ENCODE results near the gene EEFSEC. TPM values are rescaled to one million over a fixed set of nuclear protein-coding genes. Genes with fewer than 3 reads are reported as not detected.

EEFSEC gene
- total RNA-seq, 1 donor from 2014 or later = 12.6 TPM

- peaks cover 9% of the 10 kb centered on the region for H3K27me3 ChIP-seq (ENCODE audit: control insufficient read depth, insufficient read depth, low read length)
- no peak overlapping the region for H3K4me3 ChIP-seq (ENCODE audit: low read depth, low read length)
- TF ChIP-seq CTCF (IDR thresholded peaks at IDR 0.05; ENCODE audit: insufficient read depth, low read length, poor library complexity, severe bottlenecking) = no peak
- H3K36me3 ChIP-seq (ENCODE audit: control insufficient read depth, insufficient read depth, low read length) = no peaks in the 10 kb centered on the region
- DNase-seq (ENCODE audit: low read depth) = no peak
These were observed 293.5 kb downstream of the EEFSEC start for GRCh38 chr3:128446821-128447220.

- no peak for DNase-seq (ENCODE audit: low read depth)
- no peak for TF ChIP-seq CTCF (IDR thresholded peaks at IDR 0.05; ENCODE audit: insufficient read depth, low read length, poor library complexity, severe bottlenecking)
- Histone ChIP-seq H3K4me3 (ENCODE audit: low read depth, low read length) (no peak overlapping the region), H3K27me3 (ENCODE audit: control insufficient read depth, insufficient read depth, low read length) (peaks cover 7% of the 10 kb centered on the region), H3K36me3 (ENCODE audit: control insufficient read depth, insufficient read depth, low read length) (no peaks in the 10 kb centered on the region)
These were observed 294.3 kb downstream of the EEFSEC start for GRCh38 chr3:128447561-128448013.

GRCh38 chr3:128448491-128448890, 295.2 kb downstream of the EEFSEC start:
- H3K27me3 ChIP-seq (ENCODE audit: control insufficient read depth, insufficient read depth, low read length) = peaks cover 5% of the 10 kb centered on the region
- no peak for DNase-seq (ENCODE audit: low read depth)
- H3K36me3 ChIP-seq (ENCODE audit: control insufficient read depth, insufficient read depth, low read length) = no peaks in the 10 kb centered on the region
- TF ChIP-seq CTCF (IDR thresholded peaks at IDR 0.05; ENCODE audit: insufficient read depth, low read length, poor library complexity, severe bottlenecking) = no peak
- no peak overlapping the region for H3K4me3 ChIP-seq (ENCODE audit: low read depth, low read length)

DNA sequence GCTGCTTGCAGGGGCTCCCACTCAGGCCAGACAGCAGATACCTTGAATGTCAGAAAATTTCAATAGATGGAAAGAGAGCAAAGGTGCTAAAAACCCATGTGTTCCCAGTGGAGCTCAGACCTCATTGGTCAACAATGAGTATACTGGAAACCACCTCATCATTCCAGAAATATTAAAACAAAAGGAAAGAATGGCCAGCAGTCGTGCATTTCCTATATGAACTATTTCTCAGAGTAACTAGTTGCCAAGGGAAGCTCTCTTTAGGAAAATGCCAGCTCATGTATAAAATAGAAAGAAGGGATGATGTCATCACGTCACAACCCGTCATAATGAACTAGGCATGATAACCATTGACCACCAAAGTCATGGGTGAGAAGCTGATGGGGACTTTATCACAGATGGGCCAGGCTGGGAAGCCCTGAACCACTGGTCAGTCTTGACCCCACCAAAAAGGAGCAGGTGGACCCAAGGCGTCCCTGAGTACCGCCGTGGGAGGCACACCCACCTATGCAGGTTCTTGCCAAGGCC, 295.9 kb downstream of the EEFSEC start:
- no peak for TF ChIP-seq CTCF (IDR thresholded peaks at IDR 0.05; ENCODE audit: insufficient read depth, low read length, poor library complexity, severe bottlenecking)
- no peak overlapping the region for H3K4me3 ChIP-seq (ENCODE audit: low read depth, low read length)
- no peak for DNase-seq (ENCODE audit: low read depth)
- no peaks in the 10 kb centered on the region for H3K36me3 ChIP-seq (ENCODE audit: control insufficient read depth, insufficient read depth, low read length)
- H3K27me3 ChIP-seq (ENCODE audit: control insufficient read depth, insufficient read depth, low read length) = peaks cover 5% of the 10 kb centered on the region

DNA sequence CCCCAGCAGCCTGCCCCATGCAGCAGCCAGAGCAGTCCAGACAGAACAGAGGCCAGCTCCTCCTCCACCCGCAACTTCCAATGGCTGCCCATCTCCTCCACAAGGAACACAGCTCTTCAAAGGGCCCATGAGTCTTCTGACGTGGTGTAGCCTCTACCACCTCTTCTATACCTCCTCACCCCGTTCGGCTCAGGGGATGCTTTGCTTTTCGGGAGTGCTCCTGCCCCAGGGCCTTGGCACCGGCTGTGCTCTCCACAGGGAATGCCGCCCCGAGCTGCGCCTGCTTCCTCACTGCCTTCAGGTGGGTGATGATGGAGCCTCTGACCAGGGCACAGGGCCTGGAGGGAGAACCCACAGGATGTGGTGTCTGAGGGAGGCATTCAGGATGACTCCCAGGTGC, 298.8 kb downstream of the EEFSEC start:
- no peak for DNase-seq (ENCODE audit: low read depth)
- no peak for TF ChIP-seq CTCF (IDR thresholded peaks at IDR 0.05; ENCODE audit: insufficient read depth, low read length, poor library complexity, severe bottlenecking)

DNA sequence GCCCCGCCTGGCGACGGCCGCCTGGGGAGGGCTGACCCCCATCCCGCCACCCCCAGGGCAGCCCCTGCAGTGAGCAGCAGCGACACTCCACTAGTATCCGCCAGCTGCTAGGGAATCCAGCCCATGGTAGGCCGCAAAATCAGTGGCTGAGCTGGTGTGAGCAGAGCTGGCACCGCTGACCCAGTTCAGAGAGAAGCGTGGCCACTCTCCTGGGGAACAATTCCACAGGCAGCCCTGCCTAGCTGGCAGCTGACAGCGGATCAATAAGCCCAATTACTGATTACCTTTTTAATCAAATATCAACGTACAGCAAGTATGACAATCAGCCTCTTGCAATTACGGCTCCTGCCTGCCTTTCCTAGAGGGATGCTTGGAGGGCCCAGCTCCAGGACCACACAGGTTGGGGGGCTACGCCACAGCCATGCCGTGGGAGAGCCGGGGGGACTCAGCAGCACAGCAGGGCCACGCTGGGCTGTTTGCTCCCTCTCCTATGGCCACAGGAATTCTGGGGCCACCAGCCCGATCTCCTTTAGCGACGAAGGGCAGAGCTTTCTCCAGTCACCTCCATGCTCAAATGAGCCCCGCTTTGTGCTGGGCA, 299.5 kb downstream of the EEFSEC start:
- Histone ChIP-seq H3K4me3 (ENCODE audit: low read depth, low read length) (no peak overlapping the region), H3K36me3 (ENCODE audit: control insufficient read depth, insufficient read depth, low read length) (no peaks in the 10 kb centered on the region), H3K27me3 (ENCODE audit: control insufficient read depth, insufficient read depth, low read length) (peaks cover 30% of the 10 kb centered on the region)
- DNase-seq (ENCODE audit: low read depth) = no peak
- TF ChIP-seq CTCF (IDR thresholded peaks at IDR 0.05; ENCODE audit: insufficient read depth, low read length, poor library complexity, severe bottlenecking) = no peak

More for the DNA sequence above, 298.8 kb downstream of the EEFSEC start:
- Histone ChIP-seq H3K4me3 (ENCODE audit: low read depth, low read length) (no peak overlapping the region), H3K36me3 (ENCODE audit: control insufficient read depth, insufficient read depth, low read length) (no peaks in the 10 kb centered on the region), H3K27me3 (ENCODE audit: control insufficient read depth, insufficient read depth, low read length) (peaks cover 25% of the 10 kb centered on the region)
